Lower leg skin (tissue), 3 donors: ENCODE measurements around the gene FCGR2B.
"Not testable (repeated sequence)": the region's sequence is repeated elsewhere in the genome, so short reads cannot be mapped to it uniquely, and the experiment has no call there.

Source experiments
- POLR2A ChIP-seq, 2 donors: fragments of 450-650 bp; IDR thresholded peaks; one replicate each; pipeline ENCODE4 v1.6.1; 2016 to 2017; ENCODE audit warnings: antibody characterized with exemption in 2 of 2, mild to moderate bottlenecking in 1 of 2, moderate library complexity in 1 of 2
- TF ChIP-seq, protein P1 (sequence below), 3 donors: fragments of 450-650 bp; IDR thresholded peaks; one replicate each; pipeline ENCODE4 v1.5.1; 2016; ENCODE audit warnings: antibody characterized with exemption in 3 of 3, mild to moderate bottlenecking in 3 of 3, moderate library complexity in 2 of 3

DNA sequence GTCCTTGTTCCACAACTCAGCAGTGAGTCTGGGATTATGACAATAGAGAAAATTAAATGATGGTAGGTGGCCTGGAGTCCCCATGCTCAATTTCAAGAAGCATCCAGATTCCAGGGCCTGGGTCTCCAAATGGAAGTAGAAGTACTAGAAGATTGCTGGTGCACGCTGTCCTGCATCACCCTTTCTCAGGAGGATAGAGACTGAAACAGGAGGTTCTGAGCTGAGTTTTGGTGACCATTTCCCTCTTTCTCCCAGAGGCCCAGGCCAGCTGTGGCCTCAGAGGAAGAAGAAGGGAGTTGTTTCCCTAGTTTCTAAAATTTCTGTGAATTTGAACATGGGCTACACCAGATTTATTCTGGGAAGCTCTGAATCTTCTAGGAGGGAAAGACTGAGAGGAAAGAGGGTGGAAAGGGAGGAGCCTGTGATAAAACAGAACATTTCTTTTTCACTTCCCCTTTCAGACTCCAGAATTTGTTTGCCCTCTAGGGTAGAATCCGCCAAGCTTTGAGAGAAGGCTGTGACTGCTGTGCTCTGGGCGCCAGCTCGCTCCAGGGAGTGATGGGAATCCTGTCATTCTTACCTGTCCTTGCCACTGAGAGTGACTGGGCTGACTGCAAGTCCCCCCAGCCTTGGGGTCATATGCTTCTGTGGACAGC, at the start of gene FCGR2B:
- not testable (repeated sequence) for TF ChIP-seq POLR2A (IDR thresholded peaks at IDR 0.05)
- TF ChIP-seq, protein P1, sequence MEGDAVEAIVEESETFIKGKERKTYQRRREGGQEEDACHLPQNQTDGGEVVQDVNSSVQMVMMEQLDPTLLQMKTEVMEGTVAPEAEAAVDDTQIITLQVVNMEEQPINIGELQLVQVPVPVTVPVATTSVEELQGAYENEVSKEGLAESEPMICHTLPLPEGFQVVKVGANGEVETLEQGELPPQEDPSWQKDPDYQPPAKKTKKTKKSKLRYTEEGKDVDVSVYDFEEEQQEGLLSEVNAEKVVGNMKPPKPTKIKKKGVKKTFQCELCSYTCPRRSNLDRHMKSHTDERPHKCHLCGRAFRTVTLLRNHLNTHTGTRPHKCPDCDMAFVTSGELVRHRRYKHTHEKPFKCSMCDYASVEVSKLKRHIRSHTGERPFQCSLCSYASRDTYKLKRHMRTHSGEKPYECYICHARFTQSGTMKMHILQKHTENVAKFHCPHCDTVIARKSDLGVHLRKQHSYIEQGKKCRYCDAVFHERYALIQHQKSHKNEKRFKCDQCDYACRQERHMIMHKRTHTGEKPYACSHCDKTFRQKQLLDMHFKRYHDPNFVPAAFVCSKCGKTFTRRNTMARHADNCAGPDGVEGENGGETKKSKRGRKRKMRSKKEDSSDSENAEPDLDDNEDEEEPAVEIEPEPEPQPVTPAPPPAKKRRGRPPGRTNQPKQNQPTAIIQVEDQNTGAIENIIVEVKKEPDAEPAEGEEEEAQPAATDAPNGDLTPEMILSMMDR (IDR thresholded peaks at IDR 0.05): not testable (repeated sequence)
